ENCODE data around the gene AVEN. TPM values are rescaled to one million over a fixed set of nuclear protein-coding genes. Genes with fewer than 3 reads are reported as not detected.

AVEN gene
- total and polyA plus RNA-seq, 2 of the 8 experiments (the other 6 are each of a cell fraction or from before 2014, with no cell fraction given): 5.5 to 17.0 TPM

DNA sequence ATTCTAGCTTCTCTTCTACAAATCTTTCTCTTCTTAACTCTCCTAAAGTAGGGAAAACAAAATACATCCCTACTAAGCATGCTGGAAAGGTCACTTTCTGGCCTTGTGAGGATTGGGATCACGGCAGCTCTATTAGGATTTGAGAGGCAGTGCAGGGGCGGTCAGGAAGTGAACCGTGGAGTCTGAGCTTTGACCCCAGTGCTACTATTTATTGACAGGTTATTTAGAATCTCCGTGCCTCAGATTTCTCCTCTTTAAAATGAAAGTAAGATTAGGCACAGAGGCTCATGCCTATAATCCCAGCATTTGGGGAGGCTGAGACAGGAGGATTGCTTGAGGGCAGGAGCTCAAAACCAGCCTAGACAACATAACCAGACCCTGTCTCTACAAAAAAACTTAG is 112.7 kb downstream of the AVEN start (continued):
- TF ChIP-seq YY1 (IDR thresholded peaks at IDR 0.05; ENCODE audit: low read depth, low read length): no peak
- no peak for TF ChIP-seq BRCA1 (IDR thresholded peaks at IDR 0.05; ENCODE audit: low read depth, low read length)
- TF ChIP-seq TCF12 (IDR thresholded peaks at IDR 0.05; ENCODE audit: low read depth, low read length): no peak
- no peak for TF ChIP-seq GTF2F1 (IDR thresholded peaks at IDR 0.05; ENCODE audit: borderline replicate concordance, low read depth, low read length)
- TF ChIP-seq FOSL1 (IDR thresholded peaks at IDR 0.05; ENCODE audit: insufficient read depth, low read depth, low read length): no peak
- TF ChIP-seq TAF7 (optimal IDR thresholded peaks at IDR 0.05; ENCODE audit: borderline replicate concordance, low read depth, low read length): no peak

Data from H1 (cell line).